GM12891 (cell line): Measurements from ENCODE around the gene ARHGAP24.

Experiments
- POLR2A ChIP-seq: IDR thresholded peaks from 2 replicates; pipeline ENCODE4 v1.6.1; 2011; ENCODE audit warnings: low read depth, low read length, control low read depth
- POLR2AphosphoS5 ChIP-seq: IDR thresholded peaks from 2 replicates; pipeline ENCODE4 v1.6.1; 2011; ENCODE audit warnings: low read depth, low read length, control low read depth
- TAF1 ChIP-seq: IDR thresholded peaks from 2 replicates; pipeline ENCODE4 v1.6.1; 2011; ENCODE audit warnings: low read depth, low read length, control low read depth

GRCh38 chr4:85955620-85956292, 480.8 kb downstream of the ARHGAP24 start:
- TF ChIP-seq POLR2A (no peak), POLR2AphosphoS5 (no peak), TAF1 (no peak)
